Omental fat pad (tissue), 4 donors: ENCODE data around the gene PPFIA3. TPM values are rescaled to one million over a fixed set of nuclear protein-coding genes. Genes with fewer than 3 reads are reported as not detected.

ENCODE experiments used
- ATAC-seq: fragments of 150-250 bp; one replicate; pipeline ENCODE4 v1.9.1; 2016; ENCODE audit warnings: mild to moderate bottlenecking, moderate library complexity; ENCODE audit not compliant: low FRiP score
- DNase-seq: peaks from one replicate; pipeline ENCODE4 v3.0.0-alpha.2; 2019; ENCODE audit warnings: low spot score
- CTCF ChIP-seq, 3 donors: fragments of 450-650 bp; IDR thresholded peaks; one replicate each; pipeline ENCODE4 v1.5.1; 2016 to 2017; ENCODE audit warnings: antibody characterized with exemption in 3 of 3, mild to moderate bottlenecking in 3 of 3, moderate library complexity in 2 of 3
- small RNA-seq: library from RNA; depleted of rRNA; stranded (forward); fragments of <200 nt; gene quantifications from one replicate; pipeline ENCODE3, GENCODE V24; 2016
- total RNA-seq, 4 donors: library from RNA; depleted of rRNA; stranded (reverse); fragments of >200 nt; gene quantifications; one replicate each; pipeline ENCODE4 v1.1.0, GENCODE V29; 2016

PPFIA3 gene
- total RNA-seq, 4 donors from 2014 or later = 1.6 to 11.2 (median 4.1) TPM

DNA sequence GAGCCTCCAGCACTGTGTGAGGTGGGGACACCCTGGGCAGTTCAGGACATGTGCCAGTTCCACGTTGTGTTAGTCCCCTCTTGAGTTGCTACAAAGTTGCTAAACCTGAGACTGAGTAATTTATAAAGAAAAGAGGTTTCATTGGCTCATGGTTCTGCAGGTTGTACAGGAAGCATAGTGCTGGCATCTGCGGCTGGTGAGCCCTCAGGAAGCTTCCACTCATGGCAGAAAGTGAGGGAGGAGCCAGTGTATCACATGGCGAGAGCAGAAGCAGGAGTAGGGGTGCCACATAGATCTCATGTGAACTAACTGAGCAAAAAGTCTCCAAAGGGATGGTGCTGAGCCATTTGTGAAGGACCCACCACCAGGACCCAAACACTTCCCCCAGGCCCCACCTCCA lies 71.4 kb downstream of the PPFIA3 start:
- no peak for TF ChIP-seq CTCF (IDR thresholded peaks at IDR 0.05)
- ATAC-seq (no peak), DNase-seq (no peak)

- TF ChIP-seq CTCF (IDR thresholded peaks at IDR 0.05) = no peak
- ATAC-seq = no peak
- no peak for DNase-seq
These were observed 74.6 kb downstream of the PPFIA3 start for GRCh38 chr19:49193822-49194394.

DNA sequence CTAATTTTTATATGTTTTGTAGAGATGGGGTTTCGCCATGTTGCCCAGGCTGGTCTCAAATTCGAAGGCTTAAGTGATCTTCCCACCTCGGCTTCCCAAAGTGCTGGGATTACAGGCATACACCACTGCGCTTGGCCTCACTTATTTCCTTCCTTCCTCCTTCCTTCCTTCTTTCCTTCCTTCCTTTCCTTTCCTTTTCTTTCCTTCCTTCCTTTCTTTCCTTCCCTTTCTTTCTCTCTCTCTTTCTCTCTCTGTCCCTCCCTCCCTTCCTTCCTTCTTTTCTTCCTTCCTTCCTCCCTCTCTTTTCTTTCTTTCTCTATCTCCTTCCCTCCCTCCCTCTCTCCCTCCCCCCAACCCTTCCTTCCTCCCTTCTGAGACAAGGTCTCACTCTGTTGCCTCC lies 75.1 kb downstream of the PPFIA3 start:
- ATAC-seq (no peak), DNase-seq (no peak)
- no peak for TF ChIP-seq CTCF (IDR thresholded peaks at IDR 0.05)

DNA sequence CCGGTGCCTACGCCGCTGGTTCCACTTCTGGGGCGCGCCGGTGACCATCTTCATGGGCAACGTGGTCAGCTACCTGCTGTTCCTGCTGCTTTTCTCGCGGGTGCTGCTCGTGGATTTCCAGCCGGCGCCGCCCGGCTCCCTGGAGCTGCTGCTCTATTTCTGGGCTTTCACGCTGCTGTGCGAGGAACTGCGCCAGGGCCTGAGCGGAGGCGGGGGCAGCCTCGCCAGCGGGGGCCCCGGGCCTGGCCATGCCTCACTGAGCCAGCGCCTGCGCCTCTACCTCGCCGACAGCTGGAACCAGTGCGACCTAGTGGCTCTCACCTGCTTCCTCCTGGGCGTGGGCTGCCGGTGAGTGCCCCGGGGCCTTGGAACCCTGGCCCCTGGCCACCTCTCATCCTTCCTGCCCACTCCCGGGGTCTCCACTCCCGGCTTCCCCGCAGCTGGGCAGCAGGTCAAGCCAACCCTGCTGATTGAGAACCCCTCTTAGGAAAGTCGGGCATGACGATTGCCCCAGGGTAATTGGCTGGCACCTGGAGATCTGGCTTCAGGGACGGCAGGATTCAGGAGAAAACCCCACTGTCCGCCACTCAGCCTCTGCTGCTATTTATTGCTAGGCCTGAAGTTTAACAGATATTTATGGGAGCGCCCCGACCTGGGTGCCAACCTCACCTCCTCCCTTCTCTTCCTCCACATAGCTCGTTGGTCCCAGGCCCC lies 77.3 kb downstream of the PPFIA3 start:
- no peak for DNase-seq
- TF ChIP-seq CTCF (IDR thresholded peaks at IDR 0.05) = no peak
- ATAC-seq = peak; percentile 54

DNA sequence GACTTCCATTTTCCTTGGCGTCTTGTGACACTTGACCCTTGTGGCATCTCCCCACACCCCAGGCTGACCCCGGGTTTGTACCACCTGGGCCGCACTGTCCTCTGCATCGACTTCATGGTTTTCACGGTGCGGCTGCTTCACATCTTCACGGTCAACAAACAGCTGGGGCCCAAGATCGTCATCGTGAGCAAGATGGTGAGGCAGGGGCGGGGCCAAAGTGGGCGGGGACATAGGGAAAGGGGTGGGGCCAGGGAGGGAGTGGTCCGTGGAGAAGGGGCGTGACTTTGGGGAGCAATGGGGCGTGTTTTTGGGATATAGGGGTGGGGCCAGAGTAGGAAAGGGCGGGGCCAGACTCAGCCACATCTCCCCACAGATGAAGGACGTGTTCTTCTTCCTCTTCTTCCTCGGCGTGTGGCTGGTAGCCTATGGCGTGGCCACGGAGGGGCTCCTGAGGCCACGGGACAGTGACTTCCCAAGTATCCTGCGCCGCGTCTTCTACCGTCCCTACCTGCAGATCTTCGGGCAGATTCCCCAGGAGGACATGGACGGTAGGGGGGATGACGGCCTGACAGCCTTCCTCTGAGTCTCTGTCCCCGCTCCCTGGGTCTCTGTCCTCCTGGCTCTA lies 81.0 kb downstream of the PPFIA3 start:
- ATAC-seq = no peak
- DNase-seq = no peak
- no peak for TF ChIP-seq CTCF (IDR thresholded peaks at IDR 0.05)

Small RNA genes lying within 50 kb of the gene (small RNA-seq; reads per million reads assigned to genes)
- gene RN7SL708P = not detected

Other genes starting within 250 kb of the PPFIA3 start
- 100 to 1,000 TPM; 105 to 282 (median 176) TPM for gene PPP1R15A, start 247.1 kb upstream of the PPFIA3 start, total RNA-seq
- gene TULP2, start 220.8 kb upstream of the PPFIA3 start, total RNA-seq = not detected
- 100 to 1,000 TPM; 197 to 280 (median 253) TPM for gene NUCB1, start 219.2 kb upstream of the PPFIA3 start, total RNA-seq
- not detected for gene DHDH, start 185.8 kb upstream of the PPFIA3 start, total RNA-seq
- gene BAX, start 164.7 kb upstream of the PPFIA3 start, total RNA-seq = 10 to 100 TPM; 26.4 to 64.2 (median 37.3) TPM
- gene FTL, start 154.2 kb upstream of the PPFIA3 start, total RNA-seq = 1,000 to 10,000 TPM; 6,104 to 9,580 (median 8,850) TPM
- 10 to 100 TPM; 34.3 to 41.0 (median 38.8) TPM for gene GYS1, start 126.2 kb upstream of the PPFIA3 start, total RNA-seq
- 10 to 100 TPM; 66.3 to 83.9 (median 72.4) TPM for gene RUVBL2, start 125.7 kb upstream of the PPFIA3 start, total RNA-seq
- not detected for gene LHB, start 102.5 kb upstream of the PPFIA3 start, total RNA-seq
- gene CGB3, start 95.2 kb upstream of the PPFIA3 start, total RNA-seq = not detected
- gene CGB2, start 87.7 kb upstream of the PPFIA3 start, total RNA-seq = not detected
- gene CGB1, start 82.6 kb upstream of the PPFIA3 start, total RNA-seq = not detected
- not detected for gene CGB5, start 75.7 kb upstream of the PPFIA3 start, total RNA-seq
- not detected for gene CGB8, start 70.4 kb upstream of the PPFIA3 start, total RNA-seq
- gene CGB7, start 61.8 kb upstream of the PPFIA3 start, total RNA-seq = not detected
- gene NTF4, start 54.7 kb upstream of the PPFIA3 start, total RNA-seq = under 1 TPM in 1 of 4 donors, not detected in 3; 0.84 TPM
- not detected for gene KCNA7, start 46.8 kb upstream of the PPFIA3 start, total RNA-seq
- gene SNRNP70, start 34.1 kb upstream of the PPFIA3 start, total RNA-seq = 100 to 1,000 TPM; 132 to 314 (median 207) TPM
- gene LIN7B, start 5.2 kb upstream of the PPFIA3 start, total RNA-seq = 1 to 10 TPM in 3 of 4 donors, not detected in 1; 3.7 to 9.0 (median 3.9) TPM
- 1 to 10 TPM; 1.6 to 3.5 (median 2.9) TPM for gene C19orf73, start 401 bp upstream of the PPFIA3 start, total RNA-seq
- gene HRC, start 35.9 kb downstream of the PPFIA3 start, total RNA-seq = 10 to 100 TPM in 1 of 4 donors, 1 to 10 TPM in 1, under 1 TPM in 2; 0.74 to 13.1 (median 1.7) TPM
- gene TRPM4, start 38.2 kb downstream of the PPFIA3 start, total RNA-seq = 10 to 100 TPM in 2 of 4 donors, 1 to 10 TPM in 2; 7.2 to 26.0 (median 10.6) TPM
- gene SLC6A16, start 205.6 kb downstream of the PPFIA3 start, total RNA-seq = 1 to 10 TPM; 1.0 to 5.7 (median 1.4) TPM
- 10 to 100 TPM; 10.3 to 43.8 (median 21.5) TPM for gene CD37, start 215.9 kb downstream of the PPFIA3 start, total RNA-seq
- gene TEAD2, start 242.9 kb downstream of the PPFIA3 start, total RNA-seq = 10 to 100 TPM; 19.9 to 35.0 (median 26.1) TPM
- not detected for gene DKKL1, start 244.3 kb downstream of the PPFIA3 start, total RNA-seq